HS-27A (cell line): Measurements from ENCODE around the gene CSRNP3.

Experiments
- DNase-seq: peaks from one replicate; pipeline ENCODE4 v3.0.0-alpha.2; 2012; ENCODE audit warnings: low read depth, missing footprints

Gene CSRNP3

DNA sequence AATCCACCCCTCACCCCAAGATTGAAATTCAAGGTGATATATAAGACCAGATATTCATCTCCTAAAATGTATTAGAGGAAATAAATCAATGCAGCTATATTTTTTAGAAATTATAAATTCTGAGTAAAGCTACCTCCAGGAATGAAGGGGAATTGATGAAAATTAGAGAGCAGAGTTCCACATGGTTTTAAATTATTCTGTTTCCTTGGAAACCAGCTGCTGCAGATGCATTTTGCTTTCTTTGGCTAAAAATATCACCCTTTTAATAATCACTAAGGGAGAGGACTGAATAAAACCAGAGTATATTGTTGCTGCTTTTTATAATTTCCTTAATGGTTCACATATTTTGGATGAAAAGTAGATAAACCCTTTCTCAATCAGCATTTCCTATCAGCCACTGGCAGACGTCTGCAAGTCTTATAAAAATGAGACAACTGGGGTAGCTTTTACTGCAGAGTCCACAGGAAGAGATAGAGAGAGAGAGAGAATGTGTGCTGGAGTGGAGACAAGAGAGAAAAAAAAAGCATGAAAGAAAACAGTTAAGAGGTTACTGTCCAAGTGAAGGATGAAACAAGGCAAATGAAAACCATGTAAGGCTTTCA lies 2.0 kb downstream of the CSRNP3 start:
- no peak for DNase-seq

DNA sequence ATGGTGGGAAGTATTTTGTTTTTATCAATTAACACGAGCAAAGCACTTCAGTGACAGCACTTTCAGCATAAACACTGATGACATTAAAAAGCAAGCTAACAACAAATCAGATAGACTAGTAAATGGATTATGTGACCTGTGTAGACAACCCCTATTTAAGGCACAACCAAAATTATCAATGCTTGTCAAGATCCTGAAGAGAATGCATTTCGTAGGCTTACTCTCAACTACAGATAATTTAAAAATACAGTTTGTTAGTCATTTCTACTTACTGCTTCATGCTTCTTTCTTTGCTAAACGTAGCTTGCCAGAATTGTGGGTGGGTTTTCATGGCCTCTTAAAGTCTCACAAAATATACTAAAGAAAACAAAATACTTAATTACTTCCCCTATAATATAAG lies 3.4 kb downstream of the CSRNP3 start:
- DNase-seq = no peak

DNA sequence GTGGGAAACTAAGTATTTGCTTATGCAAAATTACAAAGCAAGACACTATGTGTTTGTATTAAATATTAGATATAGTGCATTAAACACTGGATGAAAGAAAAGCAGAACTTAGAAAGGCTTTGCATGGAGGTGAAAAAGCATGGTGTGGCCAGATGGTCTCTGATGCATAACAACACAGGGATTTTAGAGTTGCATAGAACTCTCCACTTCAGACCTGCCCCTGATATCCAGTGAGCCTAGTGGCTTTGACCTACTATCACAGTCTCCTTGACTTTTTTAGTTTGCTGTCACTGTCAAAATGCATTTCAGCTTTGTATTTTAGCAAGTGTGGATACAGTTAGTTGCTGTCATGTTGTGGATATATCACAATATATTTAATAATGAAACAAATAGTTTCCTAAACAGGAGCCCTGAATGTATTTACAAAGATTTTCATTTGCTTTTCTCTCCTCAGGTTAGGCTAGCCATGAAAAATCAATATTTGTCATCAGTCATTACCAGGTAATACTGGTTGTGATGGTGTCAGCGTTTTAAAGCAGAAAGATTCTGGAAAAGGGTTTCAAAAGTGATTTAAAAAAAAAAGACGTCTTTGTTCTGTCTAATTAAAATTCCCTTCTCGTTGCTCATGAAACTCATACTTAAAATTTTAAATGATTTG lies 5.2 kb downstream of the CSRNP3 start:
- DNase-seq = no peak

DNA sequence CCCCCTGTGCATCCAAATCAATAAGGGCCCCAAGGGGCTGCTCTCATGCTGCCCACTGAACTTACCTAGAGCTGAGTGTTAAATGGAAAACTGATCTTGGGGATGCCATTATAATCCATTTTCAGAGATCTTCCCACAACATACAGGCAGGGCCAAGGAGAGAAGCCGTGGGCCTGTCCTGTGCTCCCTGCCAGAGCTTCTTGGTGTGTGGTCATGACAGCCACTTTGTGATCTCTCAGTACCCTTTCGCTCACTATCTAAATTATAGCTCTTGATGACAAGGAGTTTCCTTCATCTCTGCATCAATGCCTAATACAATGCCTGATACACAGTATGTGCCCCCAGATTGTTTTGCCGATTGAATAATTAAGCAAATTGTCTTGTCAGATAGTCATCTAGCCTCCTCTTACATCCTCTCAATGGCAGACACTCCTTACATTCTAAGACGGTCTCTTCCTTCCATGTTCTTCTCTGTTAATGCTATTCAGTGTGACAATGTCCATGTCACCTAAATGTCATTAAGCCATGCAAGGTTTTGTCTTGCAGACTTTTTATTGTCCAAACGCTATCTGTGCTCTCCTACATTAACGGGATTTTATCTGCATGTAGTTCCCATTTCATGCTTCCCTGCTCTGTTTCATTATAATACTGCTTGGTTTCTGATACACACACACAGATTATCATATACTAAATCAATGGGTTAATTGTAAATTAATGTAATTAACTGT lies 5.9 kb downstream of the CSRNP3 start:
- no peak for DNase-seq

DNA sequence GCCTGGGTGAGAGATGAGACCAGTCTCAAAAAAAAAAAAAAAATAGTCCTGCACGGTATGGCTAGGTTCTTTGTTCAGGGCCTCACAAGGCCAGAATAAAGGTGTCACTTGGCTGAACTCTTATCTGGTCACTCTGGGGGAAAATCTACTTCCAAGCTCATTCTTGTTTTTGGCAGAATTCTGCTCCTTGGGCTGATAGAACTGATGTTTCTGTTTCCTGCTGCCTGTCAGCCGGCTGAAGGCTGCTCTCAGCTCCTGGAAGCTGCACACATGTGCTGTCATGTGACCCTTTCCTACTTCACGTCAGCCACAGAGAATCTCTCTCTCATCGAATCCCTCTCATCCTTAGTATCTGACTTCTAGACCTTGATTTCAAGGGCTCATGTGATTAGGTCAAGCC lies 10.4 kb downstream of the CSRNP3 start:
- DNase-seq = no peak

DNA sequence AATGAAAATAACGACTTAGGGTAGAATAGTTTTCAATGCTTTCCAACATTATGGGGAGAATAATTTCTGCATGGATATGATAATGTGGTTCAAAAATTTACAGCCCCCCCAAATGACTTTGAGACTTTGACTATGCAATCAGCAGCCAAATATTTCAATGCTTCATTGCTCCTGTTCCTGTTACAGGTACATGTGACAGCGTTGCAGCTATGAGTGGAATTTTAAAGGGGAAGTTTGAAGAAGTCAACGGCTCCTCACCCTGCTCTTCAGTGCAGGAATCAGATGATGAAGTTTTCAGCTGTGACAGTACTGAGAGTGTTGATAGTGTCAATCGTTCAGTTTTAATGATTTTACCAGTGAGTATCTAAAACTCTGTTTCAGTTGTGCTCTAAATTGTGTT lies 25.1 kb downstream of the CSRNP3 start:
- DNase-seq = no peak

DNA sequence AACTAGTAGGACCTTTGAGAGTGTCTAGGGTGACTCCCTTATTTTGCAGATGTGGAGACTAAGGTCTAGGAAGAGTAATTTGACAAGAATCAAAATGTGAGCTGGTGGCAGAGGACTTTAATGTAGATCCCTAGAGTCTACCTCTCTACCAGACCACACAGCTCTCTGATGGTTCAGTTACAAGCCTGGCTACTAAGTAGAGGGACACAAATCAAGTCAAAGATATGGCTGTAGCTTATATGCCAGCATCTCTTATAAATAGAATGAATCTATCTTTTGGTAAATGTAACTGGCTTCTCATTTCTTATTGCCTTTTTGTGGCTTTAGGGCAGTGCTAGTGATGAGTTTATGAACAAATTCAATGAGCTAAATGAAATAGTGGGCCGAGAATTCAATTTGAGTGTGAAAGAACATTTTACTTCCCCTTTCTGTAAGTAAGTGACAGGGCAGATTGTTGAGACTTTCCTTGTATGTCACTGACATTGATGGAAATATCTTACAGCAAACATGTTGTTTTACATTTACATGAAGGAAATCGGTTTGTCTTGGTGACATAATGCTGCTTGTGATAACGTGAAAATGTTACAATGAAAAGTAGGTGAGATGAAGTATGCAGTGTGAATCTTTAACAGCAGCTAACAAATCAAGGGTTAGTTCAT lies 28.3 kb downstream of the CSRNP3 start:
- no peak for DNase-seq

DNA sequence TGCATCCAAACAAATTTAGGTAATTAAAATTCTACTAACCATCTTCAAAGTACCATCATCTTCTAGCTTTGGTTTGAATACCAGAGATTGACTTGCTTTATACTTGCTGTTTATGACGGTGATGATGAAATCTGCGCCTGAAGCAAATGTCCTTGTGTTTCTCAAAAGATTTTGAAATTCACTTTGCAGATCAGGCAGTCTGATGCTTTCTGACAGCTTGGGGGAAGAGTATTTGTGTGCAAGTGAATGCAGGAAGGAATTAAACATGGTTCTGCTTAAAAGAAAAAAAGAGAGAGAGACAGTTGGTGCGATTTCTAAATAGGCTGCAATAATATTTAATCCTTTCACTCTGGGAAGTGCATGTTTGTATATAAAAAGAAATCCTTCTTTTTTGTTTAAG lies 29.6 kb downstream of the CSRNP3 start:
- no peak for DNase-seq

DNA sequence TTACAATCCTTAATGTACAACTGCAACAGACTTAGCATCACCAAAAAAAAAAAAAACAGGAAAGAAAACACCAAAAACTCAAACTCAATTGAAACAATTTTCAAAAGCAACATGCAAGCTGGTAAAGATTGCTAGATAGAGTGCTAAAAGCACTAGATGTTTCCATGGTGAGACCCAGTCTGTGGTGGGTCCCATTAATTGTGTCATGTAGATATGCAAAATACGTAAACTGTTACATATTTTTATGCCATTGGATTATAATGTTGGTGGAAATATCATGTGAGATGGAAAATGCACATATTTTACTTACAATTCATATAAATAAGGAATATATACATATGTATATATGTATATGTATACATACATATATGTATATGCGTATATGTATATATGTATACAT lies 30.5 kb downstream of the CSRNP3 start:
- DNase-seq = no peak

DNA sequence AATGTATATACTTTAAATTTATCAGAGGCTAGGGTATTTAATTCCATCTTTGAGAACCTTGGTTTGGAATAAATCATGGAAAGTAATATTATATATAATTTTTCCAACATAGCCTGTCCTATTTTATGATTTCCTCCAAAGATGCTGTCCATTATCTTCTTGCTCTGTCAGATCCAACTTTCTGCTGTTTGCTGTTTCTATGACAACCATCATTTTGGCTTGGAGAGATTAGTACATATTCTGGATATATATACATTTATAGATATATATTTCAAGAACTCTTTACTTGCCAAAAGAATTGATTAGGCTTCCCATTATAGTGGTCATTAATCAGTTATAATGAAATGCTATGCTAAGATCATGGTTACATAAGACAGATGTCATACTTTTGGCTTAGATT lies 31.3 kb downstream of the CSRNP3 start:
- DNase-seq = no peak

DNA sequence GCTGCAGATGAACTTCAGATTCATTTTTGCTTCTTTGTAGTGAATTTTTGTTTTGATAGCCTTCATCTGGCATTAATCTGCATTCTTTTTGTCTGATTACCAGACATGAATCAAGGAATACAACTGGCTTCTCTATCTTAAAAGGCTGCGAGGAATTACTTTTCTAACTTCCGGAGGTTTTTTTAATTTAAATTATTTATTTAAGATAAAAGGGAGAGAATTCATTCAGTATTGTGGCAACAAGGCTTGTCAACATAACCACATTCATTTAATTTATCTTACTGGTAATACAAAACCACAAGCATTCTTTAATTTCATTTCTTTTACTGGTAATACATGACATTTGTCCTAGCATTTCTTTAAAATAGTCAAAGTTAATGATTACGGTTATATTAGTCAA lies 36.0 kb downstream of the CSRNP3 start:
- DNase-seq = no peak

DNA sequence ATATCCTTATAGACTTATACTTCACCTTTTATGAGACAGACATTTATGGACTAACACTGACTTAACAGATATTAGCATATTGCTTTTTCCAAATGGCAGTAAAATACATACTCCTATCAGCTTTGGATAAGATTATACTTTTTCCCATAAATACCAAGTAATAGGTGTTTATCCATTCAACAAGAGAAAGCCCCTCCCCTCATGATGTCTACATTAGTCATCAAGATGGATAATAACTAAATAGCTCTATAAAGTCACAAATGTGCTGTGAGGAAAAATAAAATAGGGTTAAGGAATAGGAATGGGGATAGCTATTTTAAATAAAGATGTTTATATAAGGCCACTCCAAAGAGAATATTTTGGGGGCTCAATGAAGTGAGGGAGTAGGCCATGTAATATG lies 39.4 kb downstream of the CSRNP3 start:
- DNase-seq = no peak

DNA sequence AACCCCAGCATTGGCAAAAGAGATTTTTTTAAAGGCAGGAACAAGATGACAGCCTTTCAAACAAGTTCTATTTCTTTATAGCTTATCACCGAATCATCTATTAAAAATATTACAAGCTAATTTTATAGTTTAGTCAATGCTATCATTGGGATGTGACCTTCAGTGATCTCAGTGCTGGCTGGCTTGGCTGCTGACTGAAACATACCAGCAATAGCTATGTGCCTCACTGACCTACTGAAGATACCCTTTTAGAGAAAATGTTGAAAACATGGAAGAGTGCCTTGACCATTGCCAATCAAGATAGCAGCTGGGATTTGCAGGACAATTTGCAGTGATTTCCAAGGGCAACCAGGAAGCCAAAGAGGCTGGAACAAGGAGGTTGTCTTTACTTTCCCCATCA lies 44.0 kb downstream of the CSRNP3 start:
- DNase-seq = no peak

DNA sequence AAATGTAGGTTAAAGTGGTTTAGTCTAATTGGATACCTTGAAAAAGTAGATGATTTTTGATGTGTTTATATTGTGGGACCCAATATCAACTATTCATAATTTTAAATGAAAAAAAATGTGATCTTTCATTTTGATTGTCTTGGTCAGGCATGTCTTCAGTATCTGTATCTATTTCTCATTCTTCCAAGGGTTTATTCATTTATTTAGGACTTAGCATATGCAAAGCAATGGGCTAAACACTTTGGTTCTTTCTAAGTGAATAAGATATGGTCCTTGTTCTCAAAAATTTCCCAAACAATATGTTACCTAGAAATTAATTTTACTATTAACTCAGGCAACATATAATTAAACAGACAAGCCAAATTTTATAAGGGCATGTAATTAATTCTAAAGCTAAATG lies 49.1 kb downstream of the CSRNP3 start:
- DNase-seq = no peak

DNA sequence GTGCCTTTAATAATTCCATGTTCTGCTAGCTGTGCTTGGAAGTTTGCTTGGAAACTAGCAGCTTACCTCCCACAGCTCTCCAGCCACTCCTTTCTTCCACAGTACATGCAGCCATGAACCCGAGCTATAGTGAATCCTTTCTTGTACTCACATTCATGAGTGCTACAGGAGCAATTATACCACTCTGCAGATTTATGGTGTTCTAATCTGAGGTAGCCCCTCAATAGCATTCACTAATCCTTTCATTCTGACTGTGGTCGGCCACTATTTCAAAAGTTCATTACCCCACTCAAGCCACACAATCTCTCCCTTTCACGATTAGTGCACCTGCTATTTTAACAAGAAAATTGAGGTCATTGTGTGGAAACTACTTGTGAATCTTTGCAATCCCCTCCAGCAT lies 53.2 kb downstream of the CSRNP3 start:
- DNase-seq = no peak

DNA sequence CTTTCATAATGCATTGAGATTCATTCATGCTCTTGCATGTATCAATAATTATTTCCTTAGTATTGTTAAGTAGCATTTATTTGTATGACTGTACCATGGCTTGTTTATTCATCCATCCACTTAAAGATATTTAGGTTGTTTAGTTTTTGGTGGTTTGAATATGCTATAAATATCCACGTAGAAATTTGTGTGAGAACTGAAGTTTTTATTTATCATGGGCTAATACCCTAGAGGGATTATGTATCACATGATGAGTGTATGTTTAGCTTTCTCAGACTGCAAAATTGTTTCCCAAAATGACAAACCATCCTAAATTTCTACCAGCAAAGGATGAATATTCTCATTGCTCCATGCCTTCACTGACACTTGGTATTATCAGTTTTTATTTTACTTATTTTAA lies 55.2 kb downstream of the CSRNP3 start:
- DNase-seq = no peak

DNA sequence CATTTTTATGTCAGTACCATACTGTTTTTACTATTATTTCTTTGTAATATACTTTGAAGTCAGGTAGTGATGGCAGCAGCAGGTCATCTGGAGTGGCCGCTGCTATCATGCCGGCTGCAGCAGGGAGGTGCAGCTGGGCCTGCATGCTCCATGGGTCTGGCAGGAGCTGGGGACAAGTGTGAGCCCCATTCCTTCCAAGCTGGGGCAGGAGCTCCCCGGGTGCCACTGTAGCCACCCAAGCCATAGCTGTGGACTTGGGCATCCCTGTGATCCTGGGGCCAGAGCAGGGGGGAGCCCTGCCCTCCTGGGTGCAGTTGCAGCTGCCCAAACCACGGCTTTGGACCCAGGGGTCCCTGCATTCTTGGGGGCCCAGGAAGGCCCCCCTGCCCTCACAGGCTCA lies 59.2 kb downstream of the CSRNP3 start:
- no peak for DNase-seq

DNA sequence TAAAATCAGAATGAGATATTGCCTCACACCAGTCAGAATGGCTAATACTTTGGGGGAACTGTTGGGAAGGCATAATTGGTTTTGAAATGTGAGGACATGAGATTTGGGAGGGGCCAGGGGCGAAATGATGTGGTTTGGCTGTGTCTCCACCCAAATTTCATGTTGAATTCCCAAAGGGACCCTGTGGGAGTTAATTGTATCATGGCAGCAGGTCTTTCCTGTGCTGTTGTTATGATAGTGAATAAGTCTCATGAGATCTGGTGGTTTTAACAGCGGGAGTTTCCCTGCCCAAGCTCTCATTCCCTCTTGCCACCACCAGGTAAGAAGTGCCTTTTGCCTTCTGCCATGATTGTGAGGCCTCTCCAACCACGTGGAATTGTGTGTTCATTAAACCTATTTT lies 59.6 kb downstream of the CSRNP3 start:
- peak; percentile 0 for DNase-seq

DNA sequence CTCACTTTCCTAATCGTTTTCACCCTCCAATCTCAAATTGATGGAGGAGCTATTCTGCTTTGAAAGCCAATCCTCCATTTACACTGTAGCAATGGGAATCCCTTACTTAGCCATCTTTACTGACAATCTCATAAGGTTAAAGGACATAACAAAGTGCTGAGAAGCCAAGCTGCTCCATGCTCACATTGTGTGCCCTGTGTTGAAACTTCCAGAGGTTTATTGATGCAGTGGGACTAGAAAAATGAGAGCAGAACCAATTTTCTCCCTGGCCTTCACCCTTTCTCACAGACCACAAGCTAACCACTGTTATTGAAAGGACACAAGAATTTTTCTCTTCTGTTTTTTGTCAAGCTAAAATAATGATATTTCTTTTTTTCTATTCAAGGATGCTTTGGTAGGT lies 63.8 kb downstream of the CSRNP3 start:
- no peak for DNase-seq

DNA sequence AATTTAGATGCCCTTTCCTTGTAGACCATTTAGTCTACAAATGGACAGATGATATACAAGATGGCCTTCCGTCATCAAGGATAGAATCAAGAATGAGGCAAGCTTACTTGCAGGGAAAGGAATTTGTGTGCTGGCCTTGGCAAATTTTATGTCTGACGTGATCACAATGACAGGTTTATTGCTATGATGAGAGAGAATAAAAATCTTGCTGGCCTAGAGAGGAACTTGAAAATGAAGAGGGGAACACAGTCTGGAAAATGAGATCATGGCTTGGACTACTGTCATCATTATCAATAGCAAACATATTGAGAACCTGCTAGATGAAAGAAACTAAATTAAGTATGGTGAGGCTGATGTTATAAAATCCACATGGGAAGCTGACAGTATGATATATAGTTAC lies 66.0 kb downstream of the CSRNP3 start:
- no peak for DNase-seq

DNA sequence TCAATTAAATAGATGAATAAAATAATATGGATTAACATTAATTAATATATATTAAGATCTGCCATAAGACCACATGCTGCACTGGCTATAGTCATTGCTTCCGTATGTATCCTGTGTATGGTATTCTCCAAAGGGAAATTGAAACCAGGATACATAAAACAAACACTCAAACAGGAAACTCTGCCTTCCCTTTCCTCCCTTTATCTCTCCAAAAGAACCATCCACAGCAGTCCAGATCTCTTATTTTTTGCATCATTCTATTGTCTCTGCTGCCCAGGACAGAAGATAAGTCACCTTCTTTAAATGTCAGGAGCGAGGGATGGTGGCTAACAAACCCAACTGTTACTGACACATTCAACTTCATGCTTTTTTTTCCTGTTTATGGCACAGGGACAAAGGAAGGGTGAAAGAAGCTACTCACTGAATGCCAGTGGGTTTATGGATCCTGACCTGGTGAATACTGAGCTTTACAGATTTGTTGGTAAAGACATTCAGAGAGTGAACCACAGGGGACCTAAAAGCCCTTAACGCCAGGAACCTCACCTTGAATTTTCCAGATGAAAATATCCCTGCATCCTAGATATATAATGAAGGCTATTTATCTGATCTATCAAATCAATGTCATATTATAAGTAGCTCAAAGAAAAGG lies 67.5 kb downstream of the CSRNP3 start:
- DNase-seq = no peak

DNA sequence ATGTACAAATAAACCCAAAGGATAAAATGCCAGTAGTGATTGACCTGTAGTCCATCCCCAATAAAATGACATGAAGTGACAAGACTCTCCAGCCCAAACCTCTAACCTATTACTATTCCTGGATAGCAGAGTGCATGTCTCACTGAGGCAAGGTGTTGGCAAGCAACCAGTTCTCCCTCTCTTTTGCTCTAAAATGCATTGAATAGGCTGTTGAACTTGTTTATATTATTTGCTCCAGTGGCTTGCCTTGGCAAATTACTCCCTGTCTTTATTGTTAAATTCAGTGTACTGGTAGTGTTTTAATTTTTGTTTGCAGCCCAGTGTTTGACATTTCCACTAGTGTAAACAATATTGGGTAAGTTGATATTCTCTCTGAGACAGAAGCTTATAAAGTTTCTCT lies 70.5 kb downstream of the CSRNP3 start:
- DNase-seq = no peak

DNA sequence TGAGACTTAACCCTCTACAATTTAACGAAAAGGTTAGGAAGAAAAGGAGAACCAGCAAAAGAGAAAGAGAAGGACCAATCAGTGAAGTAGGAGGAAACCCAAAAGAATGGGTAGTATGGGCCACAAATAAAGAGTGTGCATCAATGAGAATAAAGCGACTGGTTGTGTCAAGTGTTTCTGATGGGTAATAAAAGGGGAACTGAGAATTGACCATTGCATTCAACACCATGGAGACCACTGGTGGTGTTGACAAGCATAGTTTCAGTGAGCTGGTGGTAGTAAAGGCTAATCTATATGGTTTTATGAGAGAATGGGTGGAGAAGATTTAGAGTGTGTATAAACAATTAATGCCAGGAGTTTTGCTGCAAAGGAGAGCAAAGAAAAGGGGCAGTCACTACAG lies 75.4 kb downstream of the CSRNP3 start:
- no peak for DNase-seq
